Panc1 (cell line): ENCODE data around the gene PDE12. TPM values are rescaled to one million over a fixed set of nuclear protein-coding genes. Genes with fewer than 3 reads are reported as not detected.
"Not testable (repeated sequence)": the region's sequence is repeated elsewhere in the genome, so short reads cannot be mapped to it uniquely, and the experiment has no call there.

ENCODE experiments used
- ATAC-seq: fragments of 200-7000 bp; cut with Tn5 transposase; 2 replicates; pipeline ENCODE4 v1.9.1; 2020; ENCODE audit warnings: mild to moderate bottlenecking, moderate library complexity
- BruUV-seq: library from RNA; stranded (reverse); fragments of 400-500 nt; replicated peaks from 2 replicates; lab custom pipeline; 2021; lab: Mats Ljungman, UMichigan
- CTCF ChIA-PET: fragments of 300-600 bp; sonication (Branson Sonifier 250); formaldehyde crosslinking; loops from one replicate; lab custom pipeline; 2022; ENCODE audit warnings: antibody characterized with exemption; lab: Charles Lee
- POLR2A ChIA-PET: fragments of 300-600 bp; sonication (Branson Sonifier 250); formaldehyde crosslinking; loops from one replicate; lab custom pipeline; 2022; ENCODE audit warnings: antibody characterized with exemption; lab: Charles Lee
- DNase-seq: peaks from one replicate; pipeline ENCODE4 v3.0.0-alpha.2; 2010; ENCODE audit warnings: low read depth, low spot score
- H3K27ac ChIP-seq: 2 replicates; pipeline ENCODE4 v1.5.1; 2011; ENCODE audit warnings: mild to moderate bottlenecking, low read length, inconsistent platforms
- H3K27me3 ChIP-seq: fragments of 200-500 bp; sonication (Bioruptor generic); 2 replicates; pipeline ENCODE4 v1.6.0; 2014; ENCODE audit warnings: low read length, inconsistent platforms; ENCODE audit not compliant: control insufficient read depth, insufficient read depth
- H3K36me3 ChIP-seq: fragments of 200-500 bp; sonication (Bioruptor generic); 2 replicates; pipeline ENCODE4 v1.5.1; 2014; ENCODE audit warnings: inconsistent platforms, mild to moderate bottlenecking, low read length, moderate library complexity; ENCODE audit not compliant: control insufficient read depth, insufficient read depth
- H3K4me1 ChIP-seq: 2 replicates; pipeline ENCODE4 v1.5.1; 2011; ENCODE audit warnings: inconsistent platforms, mild to moderate bottlenecking, low read length, moderate library complexity; ENCODE audit not compliant: control insufficient read depth, insufficient read depth
- H3K4me3 ChIP-seq, 2 experiments: 2 replicates each; pipeline ENCODE4 v1.5.1; 2011 to 2012; ENCODE audit warnings: low read depth in 2 of 2, low read length in 2 of 2, mild to moderate bottlenecking in 2 of 2, inconsistent platforms in 1 of 2, moderate library complexity in 1 of 2
- H3K9me3 ChIP-seq: fragments of 200-500 bp; sonication (Bioruptor generic); 2 replicates; pipeline ENCODE4 v1.5.1; 2014; ENCODE audit warnings: low read depth, mild to moderate bottlenecking, inconsistent platforms, low read length, moderate library complexity; ENCODE audit not compliant: control insufficient read depth, insufficient read depth
- POLR2AphosphoS5 ChIP-seq: IDR thresholded peaks from 2 replicates; pipeline ENCODE4 v1.6.1; 2012; ENCODE audit warnings: mild to moderate bottlenecking, low read depth, low read length, moderate library complexity
- SIN3A ChIP-seq: IDR thresholded peaks from 2 replicates; pipeline ENCODE4 v1.6.1; 2012; ENCODE audit warnings: low read depth, mild to moderate bottlenecking, low read length, moderate library complexity, borderline replicate concordance; ENCODE audit not compliant: insufficient read depth
- TCF7L2 ChIP-seq: IDR thresholded peaks from 2 replicates; pipeline ENCODE4 v1.6.1; 2011; ENCODE audit warnings: mild to moderate bottlenecking, low read depth, low read length, inconsistent platforms
- in situ Hi-C: cut with HindIII; loops from 2 replicates; pipeline ENCODE4 v1.10.0; 2016; ENCODE audit warnings: low sequenced_read_pairs, low pct_unique_long_range_greater_than_20kb
- intact Hi-C: fragments of 100-400 bp; cut with micrococcal nuclease; formaldehyde crosslinking; loops from one replicate; pipeline ENCODE4 v1.10.0; 2022; ENCODE audit not compliant: unreplicated experiment
- total RNA-seq: library from RNA; stranded (reverse); gene quantifications from one replicate; pipeline ENCODE4 v1.2.1, GENCODE V29; 2021; ENCODE audit not compliant: unreplicated experiment
- TF ChIP-seq, protein P1 (sequence below), 2 experiments: IDR thresholded peaks; 2 replicates each; pipeline ENCODE4 v1.6.1; 2011 to 2012; ENCODE audit warnings: low read depth in 2 of 2, control low read depth in 1 of 2, low read length in 1 of 2, mild to moderate bottlenecking in 1 of 2, moderate library complexity in 1 of 2; ENCODE audit not compliant: insufficient read depth in 1 of 2
- TF ChIP-seq, protein P2 (sequence below): fragments of 450-650 bp; IDR thresholded peaks from 2 replicates; pipeline ENCODE4 v1.5.1; 2017; ENCODE audit warnings: mild to moderate bottlenecking

Gene PDE12
- total RNA-seq, 1 experiment from 2014 or later: 22.8 TPM

DNA sequence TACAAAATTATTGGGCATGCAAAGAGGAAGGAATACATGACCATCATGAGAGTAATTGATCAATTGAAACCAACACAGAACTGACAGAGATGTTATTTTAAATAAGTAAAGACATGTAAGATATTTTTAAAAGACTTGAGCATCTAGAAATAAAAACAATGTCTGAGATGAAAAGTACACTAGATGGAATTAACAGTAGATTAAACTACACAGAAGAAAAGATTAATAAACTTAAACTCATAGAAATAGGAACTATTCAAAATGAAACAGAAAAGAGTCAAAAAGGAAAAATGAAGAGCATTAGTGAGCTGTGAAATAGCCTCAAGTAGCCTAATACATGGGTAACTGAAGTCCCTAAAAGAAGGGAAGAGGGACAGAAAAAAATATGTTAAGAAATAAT is 49.6 kb downstream of the PDE12 start:
- Histone ChIP-seq H3K4me1 (no peaks in the 10 kb centered on the region), H3K27me3 (no peaks in the 10 kb centered on the region), H3K36me3 (no peaks in the 10 kb centered on the region), H3K9me3 (no peaks in the 10 kb centered on the region), H3K27ac (no peak overlapping the region), H3K4me3 (no peak overlapping the region)
- no peak for TF ChIP-seq SIN3A
- no peak for TF ChIP-seq TCF7L2
- TF ChIP-seq, protein P1, sequence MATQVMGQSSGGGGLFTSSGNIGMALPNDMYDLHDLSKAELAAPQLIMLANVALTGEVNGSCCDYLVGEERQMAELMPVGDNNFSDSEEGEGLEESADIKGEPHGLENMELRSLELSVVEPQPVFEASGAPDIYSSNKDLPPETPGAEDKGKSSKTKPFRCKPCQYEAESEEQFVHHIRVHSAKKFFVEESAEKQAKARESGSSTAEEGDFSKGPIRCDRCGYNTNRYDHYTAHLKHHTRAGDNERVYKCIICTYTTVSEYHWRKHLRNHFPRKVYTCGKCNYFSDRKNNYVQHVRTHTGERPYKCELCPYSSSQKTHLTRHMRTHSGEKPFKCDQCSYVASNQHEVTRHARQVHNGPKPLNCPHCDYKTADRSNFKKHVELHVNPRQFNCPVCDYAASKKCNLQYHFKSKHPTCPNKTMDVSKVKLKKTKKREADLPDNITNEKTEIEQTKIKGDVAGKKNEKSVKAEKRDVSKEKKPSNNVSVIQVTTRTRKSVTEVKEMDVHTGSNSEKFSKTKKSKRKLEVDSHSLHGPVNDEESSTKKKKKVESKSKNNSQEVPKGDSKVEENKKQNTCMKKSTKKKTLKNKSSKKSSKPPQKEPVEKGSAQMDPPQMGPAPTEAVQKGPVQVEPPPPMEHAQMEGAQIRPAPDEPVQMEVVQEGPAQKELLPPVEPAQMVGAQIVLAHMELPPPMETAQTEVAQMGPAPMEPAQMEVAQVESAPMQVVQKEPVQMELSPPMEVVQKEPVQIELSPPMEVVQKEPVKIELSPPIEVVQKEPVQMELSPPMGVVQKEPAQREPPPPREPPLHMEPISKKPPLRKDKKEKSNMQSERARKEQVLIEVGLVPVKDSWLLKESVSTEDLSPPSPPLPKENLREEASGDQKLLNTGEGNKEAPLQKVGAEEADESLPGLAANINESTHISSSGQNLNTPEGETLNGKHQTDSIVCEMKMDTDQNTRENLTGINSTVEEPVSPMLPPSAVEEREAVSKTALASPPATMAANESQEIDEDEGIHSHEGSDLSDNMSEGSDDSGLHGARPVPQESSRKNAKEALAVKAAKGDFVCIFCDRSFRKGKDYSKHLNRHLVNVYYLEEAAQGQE (IDR thresholded peaks at IDR 0.05; ENCODE audit: insufficient read depth in 1 of 2, low read depth in 2 of 2, low read length in 1 of 2): no peak
- no peak for TF ChIP-seq POLR2AphosphoS5
- TF ChIP-seq, protein P2, sequence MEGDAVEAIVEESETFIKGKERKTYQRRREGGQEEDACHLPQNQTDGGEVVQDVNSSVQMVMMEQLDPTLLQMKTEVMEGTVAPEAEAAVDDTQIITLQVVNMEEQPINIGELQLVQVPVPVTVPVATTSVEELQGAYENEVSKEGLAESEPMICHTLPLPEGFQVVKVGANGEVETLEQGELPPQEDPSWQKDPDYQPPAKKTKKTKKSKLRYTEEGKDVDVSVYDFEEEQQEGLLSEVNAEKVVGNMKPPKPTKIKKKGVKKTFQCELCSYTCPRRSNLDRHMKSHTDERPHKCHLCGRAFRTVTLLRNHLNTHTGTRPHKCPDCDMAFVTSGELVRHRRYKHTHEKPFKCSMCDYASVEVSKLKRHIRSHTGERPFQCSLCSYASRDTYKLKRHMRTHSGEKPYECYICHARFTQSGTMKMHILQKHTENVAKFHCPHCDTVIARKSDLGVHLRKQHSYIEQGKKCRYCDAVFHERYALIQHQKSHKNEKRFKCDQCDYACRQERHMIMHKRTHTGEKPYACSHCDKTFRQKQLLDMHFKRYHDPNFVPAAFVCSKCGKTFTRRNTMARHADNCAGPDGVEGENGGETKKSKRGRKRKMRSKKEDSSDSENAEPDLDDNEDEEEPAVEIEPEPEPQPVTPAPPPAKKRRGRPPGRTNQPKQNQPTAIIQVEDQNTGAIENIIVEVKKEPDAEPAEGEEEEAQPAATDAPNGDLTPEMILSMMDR: no peak
- DNase-seq (no peak), ATAC-seq (no peak)
- intact Hi-C loops (no loop called here), in situ Hi-C loops (no loop called here)
- no TSS peak for BruUV-seq
- ChIA-PET POLR2A (no interaction called here), CTCF (no interaction called here)

DNA sequence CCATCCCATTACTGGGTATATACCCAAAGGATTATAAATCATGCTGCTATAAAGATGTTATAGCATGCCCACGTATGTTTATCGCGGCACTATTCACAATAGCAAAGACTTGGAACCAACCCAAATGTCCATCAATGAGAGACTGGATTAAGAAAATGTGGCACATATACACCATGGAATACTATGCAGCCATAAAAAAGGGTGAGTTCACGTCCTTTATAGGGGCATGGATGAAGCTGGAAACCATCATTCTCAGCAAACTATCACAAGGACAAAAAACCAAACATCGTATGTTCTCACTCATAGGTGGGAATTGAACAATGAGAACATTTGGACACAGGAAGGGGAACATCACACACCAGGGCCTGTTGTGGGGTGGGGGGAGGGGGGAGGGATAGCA is 55.8 kb downstream of the PDE12 start:
- ATAC-seq, DNase-seq, CTCF ChIA-PET, H3K36me3 ChIP-seq, POLR2A ChIA-PET, in situ Hi-C loops, BruUV-seq, H3K27ac ChIP-seq, intact Hi-C loops, H3K9me3 ChIP-seq, H3K4me3 ChIP-seq, H3K27me3 ChIP-seq, H3K4me1 ChIP-seq: not testable (repeated sequence)

DNA sequence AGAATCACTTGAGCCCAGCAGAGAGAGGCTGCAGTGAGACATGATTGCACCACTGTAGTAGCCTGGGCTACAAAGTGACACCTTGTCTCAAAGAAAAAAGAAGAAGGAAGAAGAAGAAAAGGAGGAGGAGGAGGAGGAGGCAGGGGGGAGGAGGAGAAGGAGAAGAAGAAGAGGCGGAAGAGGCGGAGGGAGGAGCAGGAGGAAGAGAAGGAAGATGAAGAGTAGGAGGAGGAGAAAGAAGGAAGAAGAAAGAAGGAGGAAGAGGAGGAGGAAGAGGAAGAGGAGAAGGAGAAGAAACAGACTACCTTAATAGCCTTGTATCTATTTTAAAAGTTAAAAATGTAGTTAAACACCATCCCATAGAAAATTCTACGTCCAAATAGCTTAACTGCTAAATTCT is 60.2 kb downstream of the PDE12 start:
- ChIA-PET CTCF (no interaction called here), POLR2A (no interaction called here)
- Histone ChIP-seq H3K36me3 (no peaks in the 10 kb centered on the region), H3K27me3 (no peaks in the 10 kb centered on the region), H3K4me3 (no peak overlapping the region), H3K4me1 (no peaks in the 10 kb centered on the region), H3K9me3 (no peaks in the 10 kb centered on the region), H3K27ac (no peak overlapping the region)
- no peak for TF ChIP-seq TCF7L2
- TF ChIP-seq SIN3A: no peak
- TF ChIP-seq POLR2AphosphoS5: no peak
- TF ChIP-seq, protein P2: no peak
- TF ChIP-seq, protein P1 (IDR thresholded peaks at IDR 0.05; ENCODE audit: insufficient read depth in 1 of 2, low read depth in 2 of 2, low read length in 1 of 2): no peak
- no TSS peak for BruUV-seq
- intact Hi-C loops (no loop called here), in situ Hi-C loops (no loop called here)
- DNase-seq (no peak), ATAC-seq (no peak)
